ENCODE measurements around the gene SLCO4A1.

Gene SLCO4A1

GRCh38 chr20:62696434-62696957 is 54.2 kb downstream of the SLCO4A1 start:
- in situ Hi-C loops (cut with MboI; ENCODE audit: low sequenced_read_pairs), result no loop called here

GRCh38 chr20:62696989-62697388 is 54.7 kb downstream of the SLCO4A1 start:
- in situ Hi-C loops (cut with MboI; ENCODE audit: low sequenced_read_pairs), result no loop called here

- in situ Hi-C loops (cut with MboI; ENCODE audit: low sequenced_read_pairs), result no loop called here
These were observed 55.2 kb downstream of the SLCO4A1 start for GRCh38 chr20:62697468-62697912.

GRCh38 chr20:62698231-62698630 is 55.9 kb downstream of the SLCO4A1 start:
- in situ Hi-C loops (cut with MboI; ENCODE audit: low sequenced_read_pairs), result no loop called here

GRCh38 chr20:62699296-62699695 is 57.0 kb downstream of the SLCO4A1 start:
- in situ Hi-C loops (cut with MboI; ENCODE audit: low sequenced_read_pairs), result no loop called here

GRCh38 chr20:62699741-62700140 is 57.4 kb downstream of the SLCO4A1 start:
- in situ Hi-C loops (cut with MboI; ENCODE audit: low sequenced_read_pairs), result no loop called here

- in situ Hi-C loops (cut with MboI; ENCODE audit: low sequenced_read_pairs), result no loop called here
These were observed 58.1 kb downstream of the SLCO4A1 start for GRCh38 chr20:62700261-62700930.

- in situ Hi-C loops (cut with MboI; ENCODE audit: low sequenced_read_pairs), result no loop called here
These were observed 59.1 kb downstream of the SLCO4A1 start for GRCh38 chr20:62701161-62702012.

GRCh38 chr20:62702013-62702300 is 59.7 kb downstream of the SLCO4A1 start:
- in situ Hi-C loops (cut with MboI; ENCODE audit: low sequenced_read_pairs), result no loop called here

GRCh38 chr20:62702895-62703852 is 60.9 kb downstream of the SLCO4A1 start:
- in situ Hi-C loops (cut with MboI; ENCODE audit: low sequenced_read_pairs), result no loop called here

- in situ Hi-C loops (cut with MboI; ENCODE audit: low sequenced_read_pairs), result no loop called here
These were observed 61.5 kb downstream of the SLCO4A1 start for GRCh38 chr20:62703853-62704228.

- in situ Hi-C loops (cut with MboI; ENCODE audit: low sequenced_read_pairs), result no loop called here
These were observed 62.1 kb downstream of the SLCO4A1 start for GRCh38 chr20:62704341-62704948.

- in situ Hi-C loops (cut with MboI; ENCODE audit: low sequenced_read_pairs), result no loop called here
These were observed 63.3 kb downstream of the SLCO4A1 start for GRCh38 chr20:62705627-62706026.

GRCh38 chr20:62706344-62706743 is 64.0 kb downstream of the SLCO4A1 start:
- in situ Hi-C loops (cut with MboI; ENCODE audit: low sequenced_read_pairs), result no loop called here

GRCh38 chr20:62706857-62707256 is 64.6 kb downstream of the SLCO4A1 start:
- in situ Hi-C loops (cut with MboI; ENCODE audit: low sequenced_read_pairs), result no loop called here

GRCh38 chr20:62707276-62707920 is 65.1 kb downstream of the SLCO4A1 start:
- in situ Hi-C loops (cut with MboI; ENCODE audit: low sequenced_read_pairs), result no loop called here

- in situ Hi-C loops (cut with MboI; ENCODE audit: low sequenced_read_pairs), result no loop called here
These were observed 65.7 kb downstream of the SLCO4A1 start for GRCh38 chr20:62707921-62708521.

- in situ Hi-C loops (cut with MboI; ENCODE audit: low sequenced_read_pairs), result no loop called here
These were observed 66.6 kb downstream of the SLCO4A1 start, which contains the start of gene NTSR1 for GRCh38 chr20:62708591-62709536. TSS of gene NTSR1 (plus strand) at chr20:62708836. CDS start at chr20:62709208, 372 bp downstream.

GRCh38 chr20:62709537-62709905 is 67.2 kb downstream of the SLCO4A1 start:
- in situ Hi-C loops (cut with MboI; ENCODE audit: low sequenced_read_pairs), result no loop called here

All from HL-60/S4 treated with phorbol 12-myristate 13-acetate at 8.2 ng/mL for 4 days and 3 days (cell line).